ENCODE measurements around the gene LRBA. TPM values are rescaled to one million over a fixed set of nuclear protein-coding genes. Genes with fewer than 3 reads are reported as not detected.

Gene LRBA
- total RNA-seq, 4 donors from 2014 or later = 28.3 to 38.2 (median 32.1) TPM

DNA sequence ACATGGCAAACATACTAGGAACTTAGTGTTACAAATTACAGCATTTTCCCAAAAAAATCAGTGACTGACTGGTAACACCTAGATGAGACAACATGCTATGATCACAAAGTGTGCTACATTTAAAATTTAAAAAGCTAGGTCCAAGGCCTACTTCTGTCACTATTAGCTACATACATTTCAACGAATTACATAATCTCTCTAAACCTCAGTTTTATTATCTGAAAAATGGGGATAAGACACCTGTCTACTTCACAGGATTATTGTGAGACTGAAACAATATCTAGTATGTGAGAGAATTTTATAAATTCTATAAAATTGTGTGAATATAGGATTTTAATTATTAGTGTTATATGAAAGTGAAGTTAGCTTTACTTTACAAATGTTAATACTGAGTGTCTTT lies 708.4 kb downstream of the LRBA start:
- TF ChIP-seq CTCF (IDR thresholded peaks at IDR 0.05; ENCODE audit: low read depth) = no peak

DNA sequence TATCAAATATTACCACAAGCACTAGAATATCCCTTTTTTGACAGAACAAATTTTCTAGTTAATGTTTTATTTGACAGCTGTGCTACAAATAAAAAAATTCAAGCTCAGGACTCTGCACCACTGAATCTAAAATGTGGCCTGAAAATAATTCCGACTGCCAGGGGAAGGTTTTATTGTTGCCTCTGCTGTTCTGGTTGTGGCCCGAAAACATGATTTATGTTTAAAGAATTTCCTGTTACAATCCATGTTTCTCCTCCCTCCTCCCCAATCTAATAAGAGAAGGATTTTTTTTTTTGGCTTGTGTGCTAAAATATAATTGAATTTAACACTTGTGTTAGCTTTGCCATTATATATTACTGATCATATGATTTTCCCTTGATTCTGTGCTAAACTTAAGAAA lies 709.1 kb downstream of the LRBA start:
- no peak for TF ChIP-seq CTCF (IDR thresholded peaks at IDR 0.05; ENCODE audit: low read depth)

GRCh38 chr4:150302553-150302952 lies 712.5 kb downstream of the LRBA start:
- TF ChIP-seq CTCF (IDR thresholded peaks at IDR 0.05; ENCODE audit: low read depth) = no peak

- TF ChIP-seq CTCF (IDR thresholded peaks at IDR 0.05; ENCODE audit: low read depth) = no peak
These were observed 715.3 kb downstream of the LRBA start for GRCh38 chr4:150299816-150300215.

DNA sequence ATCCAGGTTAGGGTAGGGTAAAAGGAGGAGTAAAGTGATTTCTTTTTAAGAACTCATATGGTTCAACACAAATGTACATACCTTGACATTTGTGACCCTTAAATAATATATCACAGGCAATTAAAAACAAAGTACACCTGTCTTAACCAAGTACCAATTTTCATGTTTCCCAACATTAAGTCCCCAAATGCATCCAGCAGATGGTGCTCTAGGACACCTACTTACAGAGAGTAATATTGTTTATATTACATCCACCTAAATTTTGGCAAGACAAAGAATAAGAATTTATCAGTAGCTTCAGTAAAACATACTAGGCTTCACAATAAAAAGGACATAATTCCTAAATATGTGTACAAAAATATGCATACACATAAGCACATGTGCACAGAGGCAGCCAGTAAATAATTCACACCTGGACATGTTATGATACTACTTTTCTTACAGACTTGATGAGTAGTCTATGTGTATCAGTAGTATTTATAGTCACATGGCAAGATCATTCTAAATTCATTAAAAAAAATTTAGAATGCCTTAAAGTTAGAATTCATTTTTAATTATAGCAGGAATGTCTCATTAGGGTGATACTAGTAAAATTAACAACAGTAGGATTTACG lies 717.1 kb downstream of the LRBA start:
- no peak for TF ChIP-seq CTCF (IDR thresholded peaks at IDR 0.05; ENCODE audit: low read depth)

GRCh38 chr4:150289881-150290280 lies 725.2 kb downstream of the LRBA start:
- no peak for TF ChIP-seq CTCF (IDR thresholded peaks at IDR 0.05; ENCODE audit: low read depth)

GRCh38 chr4:150289198-150289597 lies 725.9 kb downstream of the LRBA start:
- TF ChIP-seq CTCF (IDR thresholded peaks at IDR 0.05; ENCODE audit: low read depth) = no peak
